Trophoblast cell (in vitro differentiated cells and primary cell): ENCODE data around the gene LNPK.

ENCODE experiments used
- DNase-seq, 2 donors: peaks; one replicate each; pipeline ENCODE4 v3.0.0-alpha.2; 2016
- H2AFZ ChIP-seq: 2 replicates; pipeline ENCODE4 v1.6.1; 2013; ENCODE audit warnings: low read length, moderate library complexity, mild to moderate bottlenecking; ENCODE audit not compliant: insufficient read depth, poor library complexity
- H2AK5ac ChIP-seq: 2 replicates; pipeline ENCODE4 v1.6.1; 2013; ENCODE audit warnings: mild to moderate bottlenecking, low read length
- H2BK120ac ChIP-seq: 2 replicates; pipeline ENCODE4 v1.6.1; 2013; ENCODE audit warnings: low read length, mild to moderate bottlenecking, moderate library complexity; ENCODE audit not compliant: insufficient read depth, poor library complexity
- H2BK12ac ChIP-seq: 2 replicates; pipeline ENCODE4 v1.6.1; 2013; ENCODE audit warnings: mild to moderate bottlenecking, low read length, moderate library complexity
- H2BK5ac ChIP-seq: 2 replicates; pipeline ENCODE4 v1.6.1; 2013; ENCODE audit warnings: low read length, low read depth, moderate library complexity, mild to moderate bottlenecking; ENCODE audit not compliant: poor library complexity
- H3K14ac ChIP-seq: 2 replicates; pipeline ENCODE4 v1.6.1; 2013; ENCODE audit warnings: mild to moderate bottlenecking, low read length
- H3K18ac ChIP-seq: 2 replicates; pipeline ENCODE4 v1.6.1; 2013; ENCODE audit warnings: mild to moderate bottlenecking, low read length
- H3K23ac ChIP-seq: 2 replicates; pipeline ENCODE4 v1.6.1; 2013; ENCODE audit warnings: low read length
- H3K27ac ChIP-seq: 2 replicates; pipeline ENCODE4 v1.5.1; 2013; ENCODE audit warnings: low read depth, mild to moderate bottlenecking, inconsistent platforms, low read length, moderate library complexity
- H3K27me3 ChIP-seq: 2 replicates; pipeline ENCODE4 v1.6.1; 2013; ENCODE audit warnings: inconsistent platforms, mild to moderate bottlenecking, low read length, moderate library complexity; ENCODE audit not compliant: insufficient read depth
- H3K36me3 ChIP-seq, 2 experiments: 1 replicate in 1 of 2; 2 replicates in 1 of 2; pipeline ENCODE4 v1.6.1; 2013; ENCODE audit warnings: low read length in 2 of 2, mild to moderate bottlenecking in 2 of 2, moderate library complexity in 1 of 2; ENCODE audit not compliant: insufficient read depth in 2 of 2, control insufficient read depth in 1 of 2
- H3K4ac ChIP-seq: 2 replicates; pipeline ENCODE4 v1.6.1; 2013; ENCODE audit warnings: low read depth, mild to moderate bottlenecking, low read length, moderate library complexity
- H3K4me1 ChIP-seq, 2 experiments: 1 replicate in 1 of 2; 2 replicates in 1 of 2; pipeline ENCODE4 v1.6.1; 2013; ENCODE audit warnings: low read length in 2 of 2, mild to moderate bottlenecking in 2 of 2, moderate library complexity in 1 of 2; ENCODE audit not compliant: insufficient read depth in 2 of 2, control insufficient read depth in 1 of 2
- H3K4me2 ChIP-seq: 2 replicates; pipeline ENCODE4 v1.6.1; 2013; ENCODE audit warnings: inconsistent platforms, mild to moderate bottlenecking, low read length, moderate library complexity
- H3K4me3 ChIP-seq: 2 replicates; pipeline ENCODE4 v1.5.1; 2013; ENCODE audit warnings: mild to moderate bottlenecking, low read depth, low read length, inconsistent platforms
- H3K79me1 ChIP-seq: one replicate; pipeline ENCODE4 v1.6.1; 2013; ENCODE audit warnings: low read length
- H3K79me2 ChIP-seq: 2 replicates; pipeline ENCODE4 v1.6.1; 2013; ENCODE audit warnings: low read length, mild to moderate bottlenecking; ENCODE audit not compliant: control insufficient read depth, insufficient read depth, poor library complexity
- H3K9ac ChIP-seq: 2 replicates; pipeline ENCODE4 v1.6.1; 2013; ENCODE audit warnings: mild to moderate bottlenecking, low read length
- H3K9me3 ChIP-seq: 2 replicates; pipeline ENCODE4 v1.6.1; 2013; ENCODE audit warnings: low read depth, mild to moderate bottlenecking, control low read depth, inconsistent platforms, low read length; ENCODE audit not compliant: insufficient read depth
- H4K12ac ChIP-seq: 2 replicates; pipeline ENCODE4 v1.6.1; 2013; ENCODE audit warnings: low read depth, mild to moderate bottlenecking, low read length, moderate library complexity
- H4K8ac ChIP-seq: 2 replicates; pipeline ENCODE4 v1.6.1; 2013; ENCODE audit warnings: low read depth, mild to moderate bottlenecking, low read length, moderate library complexity
- H4K91ac ChIP-seq: one replicate; pipeline ENCODE4 v1.6.1; 2013; ENCODE audit warnings: low read depth, mild to moderate bottlenecking, low read length, moderate library complexity
- WGBS: extraction: QIAGEN DNeasy Blood & Tissue Kit; methylation state at CpG from one replicate; pipeline ENCODE4 v1.1.7; 2013; ENCODE audit warnings: missing lambda C conversion rate; ENCODE audit not compliant: insufficient read length, insufficient coverage; ENCODE audit errors: extremely low coverage; 5-methylcytosine and 5-hydroxymethylcytosine counted together

The LNPK gene

GRCh38 chr2:175930504-175930903 lies 71.6 kb downstream of the LNPK start:
- WGBS = no CpG with 5 or more reads among the region's 1 CpG

GRCh38 chr2:175929850-175930249 lies 72.2 kb downstream of the LNPK start:
- H3K36me3 ChIP-seq = peaks cover 0 to 3% of the 10 kb centered on the region in 2 experiments
- H3K27ac ChIP-seq = peak overlapping the region; percentile 7
- no CpG with 5 or more reads among the region's 5 CpGs for WGBS
- no peaks in the 10 kb centered on the region for H3K79me2 ChIP-seq
- peak; percentile 37 to 87 for DNase-seq
- H3K23ac ChIP-seq = no peak overlapping the region
- no peak overlapping the region for H3K4me2 ChIP-seq
- no peaks in the 10 kb centered on the region for H3K9me3 ChIP-seq
- no peak overlapping the region for H3K18ac ChIP-seq
- no peak overlapping the region for H2AK5ac ChIP-seq
- no peaks in the 10 kb centered on the region for H3K79me1 ChIP-seq
- no peak overlapping the region for H4K91ac ChIP-seq
- H4K12ac ChIP-seq = no peak overlapping the region
- H3K14ac ChIP-seq = no peak overlapping the region
- H2AFZ ChIP-seq = no peak overlapping the region
- H3K9ac ChIP-seq = no peak overlapping the region
- no peak overlapping the region for H3K4me3 ChIP-seq
- H3K27me3 ChIP-seq = no peaks in the 10 kb centered on the region
- no peak overlapping the region for H3K4ac ChIP-seq
- no peak overlapping the region for H2BK5ac ChIP-seq
- peaks cover 0 to 3% of the 10 kb centered on the region in 2 experiments for H3K4me1 ChIP-seq
- H4K8ac ChIP-seq = no peak overlapping the region
- H2BK120ac ChIP-seq = no peak overlapping the region
- H2BK12ac ChIP-seq = no peak overlapping the region

More at GRCh38 chr2:175930504-175930903, 71.6 kb downstream of the LNPK start:
- Histone ChIP-seq H3K4me2 (no peak overlapping the region), H2BK12ac (no peak overlapping the region), H3K36me3 (peaks cover 0 to 3% of the 10 kb centered on the region in 2 experiments), H4K12ac (no peak overlapping the region), H3K9ac (no peak overlapping the region), H3K79me2 (no peaks in the 10 kb centered on the region), H2BK5ac (no peak overlapping the region), H2BK120ac (no peak overlapping the region), H3K79me1 (no peaks in the 10 kb centered on the region), H3K14ac (no peak overlapping the region), H3K4ac (no peak overlapping the region), H3K4me1 (peaks cover 0 to 2% of the 10 kb centered on the region in 2 experiments), H3K18ac (no peak overlapping the region), H3K27ac (no peak overlapping the region), H4K8ac (no peak overlapping the region), H4K91ac (no peak overlapping the region), H3K27me3 (no peaks in the 10 kb centered on the region), H3K9me3 (no peaks in the 10 kb centered on the region), H2AFZ (no peak overlapping the region), H2AK5ac (no peak overlapping the region), H3K23ac (no peak overlapping the region), H3K4me3 (no peak overlapping the region)
- peak; percentile 27 to 90 for DNase-seq

- H4K12ac ChIP-seq = no peak overlapping the region
- no peak overlapping the region for H3K4me3 ChIP-seq
- H3K9me3 ChIP-seq = no peaks in the 10 kb centered on the region
- H3K4me1 ChIP-seq = peaks cover 3 to 4% of the 10 kb centered on the region in 2 experiments
- H3K14ac ChIP-seq = no peak overlapping the region
- no peaks in the 10 kb centered on the region for H3K27me3 ChIP-seq
- no peak overlapping the region for H2BK120ac ChIP-seq
- no peak overlapping the region for H2BK12ac ChIP-seq
- no peak overlapping the region for H3K18ac ChIP-seq
- no peak overlapping the region for H3K4me2 ChIP-seq
- no peak overlapping the region for H3K23ac ChIP-seq
- no peak overlapping the region for H2AFZ ChIP-seq
- no peaks in the 10 kb centered on the region for H3K79me2 ChIP-seq
- peak overlapping the region; percentile 38 for H4K8ac ChIP-seq
- no CpG with 5 or more reads among the region's 2 CpGs for WGBS
- H3K4ac ChIP-seq = no peak overlapping the region
- no peak overlapping the region for H3K9ac ChIP-seq
- no peaks in the 10 kb centered on the region for H3K36me3 ChIP-seq
- no peaks in the 10 kb centered on the region for H3K79me1 ChIP-seq
- no peak overlapping the region for H4K91ac ChIP-seq
- no peak overlapping the region for H3K27ac ChIP-seq
- H2BK5ac ChIP-seq = no peak overlapping the region
- DNase-seq = peak; percentile 77 to 94
- no peak overlapping the region for H2AK5ac ChIP-seq
Observed at GRCh38 chr2:175926272-175926671, 75.8 kb downstream of the LNPK start.

- Histone ChIP-seq H3K4me1 (peaks cover 2 to 4% of the 10 kb centered on the region in 2 experiments), H2BK5ac (no peak overlapping the region), H3K18ac (no peak overlapping the region), H3K36me3 (no peaks in the 10 kb centered on the region), H3K27me3 (no peaks in the 10 kb centered on the region), H4K91ac (no peak overlapping the region), H3K4me3 (no peak overlapping the region), H3K79me2 (no peaks in the 10 kb centered on the region), H2AFZ (no peak overlapping the region), H3K79me1 (no peaks in the 10 kb centered on the region), H3K9ac (no peak overlapping the region), H3K4ac (no peak overlapping the region), H4K8ac (no peak overlapping the region), H3K9me3 (no peaks in the 10 kb centered on the region), H2BK120ac (no peak overlapping the region), H2BK12ac (no peak overlapping the region), H3K4me2 (no peak overlapping the region), H3K14ac (no peak overlapping the region), H4K12ac (no peak overlapping the region), H3K23ac (no peak overlapping the region), H3K27ac (no peak overlapping the region), H2AK5ac (no peak overlapping the region)
- no CpG with 5 or more reads among the region's 2 CpGs for WGBS
- no peak for DNase-seq
Observed at GRCh38 chr2:175922160-175922559, 79.9 kb downstream of the LNPK start.
